ENCODE measurements around the gene GRIA4.

DNA sequence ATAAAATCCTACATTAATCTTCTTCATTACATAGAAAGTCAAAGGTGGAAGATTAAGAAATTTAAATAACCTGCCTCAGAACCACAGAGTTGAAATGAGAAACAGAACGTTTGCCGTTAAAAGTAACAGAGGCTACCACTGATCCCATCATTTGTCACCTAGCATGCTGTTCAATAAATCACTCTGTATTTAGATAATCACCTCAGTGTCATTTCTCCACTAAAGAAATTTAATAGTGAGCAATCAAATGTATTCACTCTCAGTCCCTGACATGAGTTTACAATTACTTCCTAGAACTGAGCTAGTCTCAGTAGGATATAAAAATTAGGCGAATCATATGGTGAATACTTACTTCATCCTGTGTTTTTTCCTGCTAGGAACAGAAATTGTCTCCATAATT, 242.5 kb downstream of the GRIA4 start:
- TF ChIP-seq, protein P1, sequence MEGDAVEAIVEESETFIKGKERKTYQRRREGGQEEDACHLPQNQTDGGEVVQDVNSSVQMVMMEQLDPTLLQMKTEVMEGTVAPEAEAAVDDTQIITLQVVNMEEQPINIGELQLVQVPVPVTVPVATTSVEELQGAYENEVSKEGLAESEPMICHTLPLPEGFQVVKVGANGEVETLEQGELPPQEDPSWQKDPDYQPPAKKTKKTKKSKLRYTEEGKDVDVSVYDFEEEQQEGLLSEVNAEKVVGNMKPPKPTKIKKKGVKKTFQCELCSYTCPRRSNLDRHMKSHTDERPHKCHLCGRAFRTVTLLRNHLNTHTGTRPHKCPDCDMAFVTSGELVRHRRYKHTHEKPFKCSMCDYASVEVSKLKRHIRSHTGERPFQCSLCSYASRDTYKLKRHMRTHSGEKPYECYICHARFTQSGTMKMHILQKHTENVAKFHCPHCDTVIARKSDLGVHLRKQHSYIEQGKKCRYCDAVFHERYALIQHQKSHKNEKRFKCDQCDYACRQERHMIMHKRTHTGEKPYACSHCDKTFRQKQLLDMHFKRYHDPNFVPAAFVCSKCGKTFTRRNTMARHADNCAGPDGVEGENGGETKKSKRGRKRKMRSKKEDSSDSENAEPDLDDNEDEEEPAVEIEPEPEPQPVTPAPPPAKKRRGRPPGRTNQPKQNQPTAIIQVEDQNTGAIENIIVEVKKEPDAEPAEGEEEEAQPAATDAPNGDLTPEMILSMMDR (conservative IDR thresholded peaks at IDR 0.05 in 1 of 2, IDR thresholded peaks at IDR 0.05 in 1 of 2; ENCODE audit: extremely low read depth in 1 of 2, insufficient read depth in 1 of 2, low read depth in 1 of 2, low read length in 2 of 2), result no peak
- TF ChIP-seq EZH2 (IDR thresholded peaks at IDR 0.05; ENCODE audit: borderline replicate concordance, low read length), result no peak

Data from mammary epithelial cell (primary cell).